NOMO-1 treated with DMSO at 0.1 percent for 48 hours (cell line): ENCODE data around the gene GALNT6.
A peak's percentile ranks its signal among the peaks of the same experiment; 100 is the strongest.

Experiments used
- DNase-seq: peaks from one replicate; lab custom pipeline; 2025; ENCODE audit not compliant: unreplicated experiment; lab: John Stamatoyannopoulos, UW

The GALNT6 gene

DNA sequence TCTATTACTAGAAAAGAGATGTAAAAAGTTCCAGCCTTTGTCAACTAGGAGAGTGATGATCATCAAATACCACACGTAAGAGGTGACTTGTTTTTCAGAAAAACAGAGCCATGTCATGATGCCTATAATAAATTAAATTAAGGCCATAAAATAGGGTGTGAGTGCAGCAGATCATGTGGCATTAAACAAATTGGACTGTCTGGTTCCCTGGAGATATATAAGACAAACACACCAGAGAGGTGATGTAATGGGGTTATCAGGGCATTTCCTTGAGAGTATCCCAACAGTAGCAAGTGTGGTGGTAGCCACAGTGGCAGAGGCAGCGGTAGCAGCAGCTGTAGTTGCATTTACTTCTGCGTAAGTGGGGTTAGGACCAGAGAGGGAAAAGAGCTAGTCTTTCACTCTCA lies 14.6 kb upstream of the GALNT6 start:
- no peak for DNase-seq

DNA sequence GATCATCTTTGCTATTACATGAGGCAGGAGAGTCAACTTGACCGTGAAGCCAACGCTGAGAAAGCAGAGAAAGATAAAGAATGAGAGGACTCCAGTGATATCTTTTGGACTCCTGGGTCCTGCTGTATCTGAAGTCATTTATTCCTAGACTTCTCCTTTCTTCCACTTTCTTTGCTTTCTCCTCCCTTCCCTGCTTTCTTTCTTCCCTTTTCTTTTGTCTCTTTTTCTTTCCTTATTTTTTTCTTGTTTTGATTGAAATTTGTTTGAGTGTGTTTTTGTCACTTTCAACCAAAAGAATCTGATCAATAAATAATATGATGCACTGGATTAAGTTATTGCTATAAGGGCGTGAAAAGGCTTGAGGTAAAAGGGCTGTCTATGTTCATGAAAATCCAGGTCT lies 13.4 kb upstream of the GALNT6 start:
- no peak for DNase-seq

DNA sequence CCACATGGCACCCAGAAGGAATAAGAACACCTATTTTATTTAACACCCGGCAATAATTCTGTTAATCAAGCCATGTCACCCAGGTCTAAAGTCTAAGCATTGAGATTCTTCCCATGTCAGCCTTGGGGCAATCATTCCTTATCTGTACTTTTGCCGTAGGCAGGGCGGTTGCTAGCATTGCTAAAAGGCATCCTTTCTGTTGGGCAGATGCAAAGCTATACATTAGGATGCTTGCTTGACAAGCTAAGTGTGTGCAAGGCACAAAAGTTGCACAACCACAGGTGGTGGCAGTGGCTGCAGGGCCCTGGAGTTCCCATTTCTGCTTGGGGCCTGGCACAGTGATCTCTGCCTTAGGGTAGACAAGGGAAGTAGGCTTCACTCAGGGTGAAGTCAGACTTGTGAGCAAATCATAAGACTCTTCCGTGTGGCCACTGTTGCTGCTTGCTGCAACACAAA lies 12.5 kb upstream of the GALNT6 start:
- DNase-seq: peak; percentile 96

DNA sequence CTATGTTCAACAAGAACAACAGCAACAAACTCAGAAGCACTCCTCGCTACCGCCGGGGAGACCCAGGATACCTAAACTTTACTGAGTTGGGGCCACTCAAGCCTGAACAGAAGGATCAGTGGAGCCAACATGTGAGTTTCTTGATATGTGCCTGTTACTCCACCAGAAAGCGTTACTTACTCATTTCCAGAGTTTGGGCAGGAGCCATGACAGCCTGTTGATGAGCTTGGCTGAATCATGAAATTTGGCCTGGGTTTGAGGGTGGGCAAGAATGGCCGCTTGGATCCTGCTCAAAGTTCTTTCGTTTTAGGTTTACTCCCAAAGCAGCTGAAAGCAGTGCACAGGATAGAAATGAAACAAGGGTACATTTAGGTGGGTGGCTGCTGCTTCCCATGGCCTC lies 12.0 kb upstream of the GALNT6 start:
- no peak for DNase-seq

DNA sequence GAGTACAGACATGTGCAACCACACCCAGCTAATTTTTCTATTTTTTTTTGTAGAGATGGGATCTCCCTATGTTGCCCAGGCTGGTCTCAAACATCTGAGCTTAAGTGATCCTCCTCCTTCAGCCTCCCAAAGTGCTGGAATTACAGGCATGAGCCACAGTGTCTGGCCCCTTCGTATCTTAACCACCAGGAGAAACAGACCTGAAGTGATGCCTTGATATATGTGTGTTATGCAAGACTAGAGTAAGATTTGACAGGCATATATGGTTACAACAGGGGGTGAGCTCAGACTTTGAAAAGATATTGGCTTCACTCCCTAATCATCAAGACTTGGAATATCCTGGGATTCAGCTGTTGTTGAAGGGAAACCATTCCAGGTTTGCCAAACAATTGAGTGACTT lies 10.7 kb upstream of the GALNT6 start:
- peak; percentile 15 for DNase-seq

DNA sequence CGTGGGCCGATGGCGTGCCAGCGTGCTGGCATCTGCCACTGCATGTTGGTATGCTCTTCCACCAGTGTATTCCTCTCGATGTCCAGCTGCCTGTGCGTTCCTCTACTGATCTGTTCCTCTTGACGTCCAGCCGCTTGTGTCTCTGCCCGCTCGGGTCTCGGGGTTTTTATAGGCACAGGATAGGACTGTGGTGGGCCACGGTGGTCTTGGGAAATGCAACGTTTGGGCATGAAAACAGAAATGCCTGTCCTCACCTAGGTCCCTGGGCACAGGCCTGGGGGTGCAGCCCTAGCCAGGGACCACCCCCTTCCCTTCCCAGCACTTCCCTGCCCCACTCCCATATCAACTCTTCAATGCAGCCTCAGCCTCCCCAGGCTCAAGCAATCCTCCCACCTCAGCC lies 10.3 kb upstream of the GALNT6 start:
- DNase-seq: no peak

DNA sequence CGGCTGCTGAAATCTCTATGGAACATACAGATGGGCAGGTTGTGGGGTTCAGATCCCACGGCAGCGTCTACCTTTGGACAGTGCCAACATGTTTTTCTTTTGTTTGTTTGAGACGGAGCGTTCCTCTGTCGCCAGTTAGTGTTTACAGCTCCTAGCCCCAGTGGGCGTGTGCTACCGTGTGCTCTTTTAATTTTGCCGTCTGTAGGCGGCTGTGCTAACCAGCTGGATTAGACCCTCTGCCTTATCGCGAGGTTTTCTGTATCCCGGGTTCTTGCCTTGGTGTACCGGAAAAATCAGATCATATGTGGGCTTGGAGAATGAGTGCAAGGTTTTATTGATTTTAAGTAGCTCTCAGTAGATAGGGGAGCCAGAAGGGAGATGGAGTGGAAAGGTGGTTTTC lies 9.8 kb upstream of the GALNT6 start:
- no peak for DNase-seq

DNA sequence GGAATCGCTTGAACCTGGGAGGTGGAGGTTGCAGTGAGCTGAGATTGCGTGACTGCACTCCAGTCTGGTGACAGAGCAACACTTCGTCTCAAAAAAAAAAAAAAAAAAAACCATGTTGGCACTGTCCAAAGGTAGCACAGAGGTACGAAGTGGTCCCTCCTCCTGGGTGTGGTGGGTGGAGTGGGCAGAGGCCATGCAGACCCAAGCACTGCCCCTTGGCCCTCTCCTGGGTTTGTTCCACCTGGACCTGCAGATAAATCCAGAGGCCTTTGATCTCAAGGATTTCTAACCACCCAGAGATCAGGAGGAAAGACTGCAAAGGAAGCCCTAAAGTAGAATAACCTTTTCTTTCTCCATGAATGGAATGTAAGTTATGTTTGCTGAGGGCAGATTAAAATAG lies 8.7 kb upstream of the GALNT6 start:
- no peak for DNase-seq

DNA sequence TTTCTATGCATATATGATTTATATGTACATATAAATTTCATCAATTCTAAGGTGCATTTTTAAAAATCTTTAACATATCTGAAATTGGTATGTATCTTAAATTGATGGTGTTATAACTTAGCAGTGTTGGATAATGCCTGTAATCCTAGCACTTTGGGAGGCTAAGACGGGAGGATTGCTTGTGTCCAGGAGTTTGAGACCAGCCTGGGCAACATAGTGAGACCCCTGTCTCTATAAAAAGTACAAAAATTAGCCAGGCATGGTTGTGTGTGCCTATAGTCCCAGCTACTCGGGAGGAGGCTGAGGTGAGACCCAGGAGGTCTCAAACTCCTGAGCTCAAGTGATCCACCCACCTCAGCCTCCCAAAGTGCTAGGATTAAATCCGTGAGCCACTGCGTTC lies 6.5 kb upstream of the GALNT6 start:
- DNase-seq: no peak

DNA sequence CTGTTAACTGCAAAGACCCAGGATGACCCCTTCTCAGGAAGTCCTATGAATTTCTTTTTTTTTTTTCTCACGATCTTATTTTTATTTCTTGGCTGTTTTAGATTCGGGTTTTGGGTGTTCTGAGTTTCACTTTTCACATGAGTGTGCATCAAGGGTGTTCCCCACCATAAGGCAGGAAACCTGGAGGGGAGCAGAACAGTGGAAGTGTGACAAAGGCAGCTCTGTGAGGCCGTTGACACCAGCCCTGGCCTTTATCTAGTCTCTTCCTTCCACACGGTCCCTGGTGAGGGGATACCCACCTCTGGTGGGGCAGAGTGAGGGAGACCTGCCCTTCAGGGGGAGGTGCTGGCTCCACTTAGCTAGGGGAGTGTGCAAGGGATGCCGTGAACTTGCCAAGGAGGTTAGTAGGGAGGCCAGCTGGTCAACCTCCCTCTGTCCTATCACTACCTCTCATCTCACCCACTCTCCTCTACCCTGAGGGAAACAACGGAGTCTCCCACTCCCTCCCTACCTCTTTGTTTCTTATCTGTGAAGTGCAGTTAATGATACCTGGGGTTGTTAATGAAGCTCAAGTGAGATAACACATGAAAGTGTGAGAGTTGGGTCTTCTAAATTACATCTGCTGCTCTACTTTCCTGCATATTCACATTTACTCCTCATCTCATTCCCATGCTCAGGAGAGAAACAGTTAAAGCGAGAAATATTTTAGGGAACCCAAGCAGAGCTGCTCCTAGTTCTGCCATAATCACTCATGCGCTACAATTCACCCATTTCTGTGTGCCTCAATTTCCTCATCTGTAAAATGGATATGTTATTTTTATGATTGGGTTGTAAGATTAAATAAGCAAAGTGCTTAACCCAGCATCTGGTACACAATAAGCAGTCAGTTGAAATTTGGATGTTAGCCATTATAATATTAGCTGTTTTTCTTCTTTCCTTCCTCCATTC lies 4.4 kb upstream of the GALNT6 start:
- DNase-seq: no peak

DNA sequence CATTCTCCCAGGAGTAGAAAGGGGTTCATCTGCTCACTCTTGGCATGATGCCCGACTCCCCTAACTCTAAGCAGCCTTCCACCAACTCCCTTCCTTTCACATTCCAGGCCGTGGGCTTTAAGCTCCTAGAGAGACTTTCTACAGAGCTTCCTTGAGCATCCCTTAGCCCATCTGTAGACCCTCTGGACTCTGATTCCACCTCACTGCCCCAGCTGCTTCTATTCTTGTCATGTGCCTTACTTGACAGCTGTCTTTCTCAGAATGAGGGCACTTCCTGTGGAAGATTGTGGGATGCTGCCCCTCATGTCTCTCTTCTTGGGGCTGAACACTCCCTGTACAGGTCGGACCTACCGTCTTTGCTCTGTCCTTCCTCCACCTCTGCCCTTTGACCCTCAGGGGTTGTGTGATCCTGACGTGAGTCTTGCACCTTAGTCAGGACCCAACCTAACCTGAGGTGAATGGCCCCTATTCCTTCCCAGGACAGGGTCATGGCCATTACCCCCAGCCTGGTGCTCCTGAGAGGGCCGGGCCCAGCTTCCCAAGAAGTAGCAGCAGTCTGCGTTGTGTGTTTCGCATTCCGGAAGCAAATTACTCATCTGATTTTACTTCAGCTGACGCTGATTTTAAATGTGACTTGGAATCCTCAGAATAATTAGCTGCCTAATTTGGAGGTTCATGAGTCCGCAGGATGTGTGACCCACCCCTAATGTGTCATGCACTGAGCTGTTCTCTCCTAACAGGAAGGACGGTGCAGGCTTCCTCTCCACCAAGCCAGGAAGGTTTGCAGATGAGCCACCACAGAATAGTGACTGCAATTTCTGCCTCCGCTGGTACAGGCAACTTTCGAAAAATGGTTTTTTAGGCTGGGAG lies 2.7 kb upstream of the GALNT6 start:
- peak; percentile 77 for DNase-seq

DNA sequence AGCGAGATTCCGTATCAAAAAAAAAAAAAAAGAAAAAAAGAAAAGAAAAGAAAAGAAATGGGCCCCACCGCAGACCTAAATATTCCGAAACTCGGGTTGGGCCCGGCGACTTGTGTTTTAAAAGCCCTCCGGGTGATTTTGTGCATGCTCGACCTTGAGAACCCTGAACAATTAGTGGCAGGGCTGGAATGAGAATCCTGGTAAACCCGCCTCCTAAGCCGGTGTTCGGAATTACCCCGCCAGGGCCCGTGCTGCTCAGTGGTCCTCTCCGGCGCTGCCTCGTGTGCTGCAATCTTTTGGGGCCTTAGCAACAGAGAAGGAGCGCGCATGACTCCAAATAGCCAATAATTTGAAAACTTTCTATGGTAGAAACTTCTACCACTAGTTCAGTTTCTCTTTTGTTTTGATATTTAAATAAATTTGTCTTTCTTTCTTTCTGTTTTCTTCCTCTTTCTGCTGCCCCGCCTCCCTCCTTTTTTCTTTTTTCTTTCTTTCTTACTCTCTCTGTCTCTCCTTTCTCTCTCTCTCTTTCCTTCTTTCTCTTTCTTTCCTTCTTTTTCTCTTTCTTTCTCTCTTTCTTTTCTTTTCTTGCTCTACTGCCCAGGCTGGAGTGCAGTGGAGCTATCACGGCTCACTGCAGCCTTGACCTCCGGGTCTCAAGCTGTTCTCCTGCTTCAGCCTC lies 1.5 kb upstream of the GALNT6 start:
- DNase-seq: peak; percentile 28

DNA sequence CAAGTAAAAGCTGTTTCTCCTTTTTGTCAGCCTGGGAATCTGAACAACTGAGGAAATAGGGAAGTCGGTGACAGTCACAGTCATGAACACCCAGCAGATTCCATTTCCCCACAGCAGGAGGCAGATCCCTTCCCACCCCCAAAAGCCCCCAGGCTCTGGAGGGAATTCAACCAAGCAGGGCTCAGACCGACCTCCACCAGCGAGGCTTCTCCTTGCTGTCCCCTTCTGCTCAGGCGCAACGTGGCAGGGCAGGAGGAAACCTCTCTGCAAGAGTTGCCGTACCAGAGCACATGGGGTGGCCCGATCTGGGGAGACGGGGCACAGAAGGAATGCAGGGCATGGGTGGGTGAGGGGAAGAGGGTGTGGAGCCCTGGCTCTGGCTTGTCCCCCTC lies 319 bp downstream of the GALNT6 start:
- peak; percentile 58 for DNase-seq

DNA sequence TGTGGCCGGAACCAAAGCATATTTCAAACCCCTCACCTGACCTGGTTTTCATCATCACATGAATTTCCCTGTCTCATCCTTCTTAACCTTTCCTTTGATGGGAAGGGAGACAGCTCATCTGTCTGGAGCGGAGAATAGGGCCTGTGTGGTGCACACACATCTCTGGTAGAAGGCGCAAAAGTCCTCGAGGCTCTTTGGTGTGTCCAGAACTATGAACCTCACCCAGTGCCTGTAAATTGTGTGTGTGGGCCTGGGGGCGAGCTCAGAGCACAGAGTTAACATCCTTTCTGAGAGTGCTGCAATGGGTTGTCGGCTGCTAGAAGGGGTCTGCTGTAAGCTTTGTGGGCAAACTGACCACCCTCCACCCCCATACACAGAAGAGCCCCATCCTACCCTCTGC lies 749 bp downstream of the GALNT6 start:
- no peak for DNase-seq

DNA sequence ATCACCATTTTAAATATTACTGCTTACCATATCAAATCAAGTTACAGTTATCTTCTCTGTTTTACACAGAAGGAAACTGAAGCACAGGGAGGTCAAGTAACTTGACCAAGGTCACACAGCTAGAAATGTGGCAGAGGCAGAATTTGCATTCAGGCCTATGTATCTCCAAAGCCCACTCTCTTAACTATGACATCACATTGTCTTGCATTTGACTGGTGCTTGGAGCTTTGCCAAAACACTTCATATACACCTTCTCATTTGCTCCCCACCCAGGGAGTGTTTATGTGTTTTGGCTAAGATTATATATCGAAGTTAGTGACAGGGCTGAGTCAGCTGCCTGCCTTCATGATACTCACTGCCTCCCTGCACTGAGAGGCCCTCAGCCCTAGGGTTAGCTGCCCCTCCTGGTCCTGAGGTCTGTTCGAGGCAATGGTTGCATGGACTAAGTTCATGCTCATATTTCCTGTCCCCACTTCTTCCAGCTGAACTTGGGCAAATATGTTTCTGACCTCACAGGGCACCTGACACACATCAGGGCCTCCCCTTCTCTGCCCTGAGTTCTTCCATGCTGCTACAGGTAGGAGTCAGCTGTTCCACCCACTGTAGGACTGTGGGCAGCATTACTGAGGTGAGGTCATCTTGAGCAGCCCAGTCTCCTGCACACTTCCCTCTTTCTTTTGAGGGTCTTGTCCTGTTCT lies 1.8 kb downstream of the GALNT6 start:
- no peak for DNase-seq

DNA sequence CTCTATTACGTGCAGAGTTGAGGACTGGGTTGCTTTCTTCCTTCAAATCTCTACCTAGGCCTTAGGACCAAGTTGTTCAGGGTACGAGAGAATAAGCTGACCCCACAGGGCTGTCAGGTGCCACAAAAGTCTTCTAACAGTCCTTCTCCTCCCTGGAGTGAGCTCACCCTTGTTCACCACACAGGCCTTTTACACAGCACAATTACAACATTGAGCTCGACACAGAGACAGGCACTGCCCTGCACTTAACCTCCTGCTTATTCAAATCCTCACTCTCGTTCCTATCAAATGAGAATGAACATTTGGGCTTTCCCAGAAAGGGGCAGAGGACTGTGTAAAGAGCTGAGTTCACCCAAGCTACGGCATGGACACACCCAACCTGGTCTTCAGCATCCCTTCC lies 2.4 kb downstream of the GALNT6 start:
- DNase-seq: no peak

DNA sequence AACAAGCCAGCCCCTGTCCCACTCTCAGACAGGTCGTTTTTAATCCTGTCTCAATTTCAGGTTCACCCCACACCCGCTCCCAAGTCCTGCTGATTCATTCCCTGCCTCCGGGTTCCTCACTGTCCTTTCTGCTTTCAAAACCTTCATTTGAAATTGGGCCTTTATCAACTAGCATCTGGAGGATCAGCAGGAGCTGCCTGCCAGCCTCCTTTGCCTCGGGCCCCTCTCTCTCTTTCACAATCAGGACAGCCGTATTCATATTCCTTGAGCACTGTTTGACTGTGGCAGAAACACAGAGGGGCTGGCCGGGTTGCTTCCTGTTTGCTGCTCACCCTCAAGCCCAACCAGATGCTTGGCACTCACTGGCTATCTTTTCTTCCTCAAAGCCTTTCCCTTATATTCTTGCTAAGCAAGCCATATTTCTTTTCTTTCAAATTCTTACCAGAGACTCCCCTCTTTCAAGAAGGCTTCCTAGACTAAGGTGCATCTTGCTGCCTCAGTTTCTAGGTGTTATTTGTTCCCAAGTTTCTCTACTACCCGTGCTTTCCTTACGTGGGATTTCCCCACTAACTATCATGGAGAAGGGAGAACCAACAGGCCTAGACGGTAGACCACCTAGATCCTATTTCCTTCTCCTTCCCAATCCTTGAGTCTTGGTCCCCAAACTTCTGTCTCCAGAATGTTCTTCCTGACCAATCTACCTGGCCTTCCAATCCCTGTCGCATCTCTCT lies 3.0 kb downstream of the GALNT6 start:
- DNase-seq: peak; percentile 75

DNA sequence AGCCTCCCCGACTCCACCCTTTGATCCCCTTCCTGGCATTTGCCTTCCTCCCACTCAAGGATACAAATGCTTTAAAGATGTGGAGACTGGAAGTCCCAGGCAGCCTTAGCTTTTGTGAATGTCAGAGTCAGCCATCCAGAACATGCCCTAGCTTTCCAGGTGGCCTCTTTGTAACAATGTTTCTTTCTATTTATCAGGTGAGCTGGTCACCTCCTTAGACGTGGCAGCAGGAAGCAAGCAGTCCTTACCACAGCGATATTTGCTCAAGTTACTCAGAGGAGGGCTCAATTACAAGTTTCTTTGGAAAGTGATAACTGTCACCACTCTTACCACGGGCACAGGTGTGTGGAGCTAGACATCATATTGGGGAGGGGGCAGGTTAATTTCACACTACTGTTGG lies 4.9 kb downstream of the GALNT6 start:
- no peak for DNase-seq

DNA sequence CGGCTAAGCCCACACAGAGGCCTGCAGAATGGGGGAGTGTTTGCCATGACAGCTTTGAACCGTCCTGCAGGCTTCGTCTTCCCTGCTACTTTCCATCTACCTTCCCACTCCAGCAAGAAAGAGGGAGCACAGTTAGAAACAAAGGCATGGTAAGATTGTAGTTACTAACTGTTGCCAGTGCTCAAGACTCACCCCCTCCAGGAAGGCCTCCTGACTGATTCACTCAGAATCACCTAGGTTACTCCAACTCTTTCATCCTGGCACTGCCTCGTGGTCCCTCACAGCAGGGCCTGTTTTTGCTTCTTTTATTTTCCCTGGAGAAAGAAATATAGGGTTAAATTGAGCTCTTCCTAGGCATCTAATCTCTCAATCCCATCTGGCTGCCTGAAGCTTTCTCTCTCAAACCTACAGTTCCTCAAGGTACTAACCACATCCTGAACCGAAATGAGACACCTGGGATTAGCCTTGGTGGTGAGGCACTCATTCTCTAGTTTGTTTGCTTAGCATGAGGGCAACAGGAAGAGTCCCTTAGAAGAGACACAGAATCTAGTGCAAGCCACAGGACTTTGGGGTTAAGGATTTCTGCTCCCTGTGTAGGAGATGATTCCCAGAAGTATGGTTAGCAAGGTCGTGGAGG lies 7.8 kb downstream of the GALNT6 start:
- no peak for DNase-seq

DNA sequence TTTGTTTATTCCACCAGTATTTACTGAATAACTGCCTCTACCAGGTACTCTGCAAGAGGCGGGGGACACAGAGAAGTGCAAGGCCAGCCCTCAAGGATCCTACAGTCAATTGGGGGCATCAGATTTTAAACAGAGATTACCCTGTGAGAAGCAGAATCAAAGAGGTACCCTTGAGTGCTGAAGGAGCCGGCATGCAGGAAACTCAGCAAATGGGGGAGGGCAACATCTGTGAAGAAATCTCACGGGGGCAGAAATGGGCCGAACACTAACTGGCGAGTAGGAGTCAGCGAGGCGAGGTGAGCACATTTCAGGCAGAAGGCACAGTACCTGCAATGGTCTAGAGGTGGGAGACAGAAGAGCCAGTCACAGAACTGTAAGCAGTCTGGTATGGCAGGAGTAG lies 9.0 kb downstream of the GALNT6 start:
- DNase-seq: no peak
